B cell (primary cell): Measurements from ENCODE around the gene EEF1AKMT4.

ENCODE experiments used
- CTCF ChIP-seq: fragments of 200-600 bp; IDR thresholded peaks from one replicate; pipeline ENCODE4 v1.8.0; 2022; ENCODE audit warnings: antibody characterized with exemption, mild to moderate bottlenecking
- EZH2 ChIP-seq: IDR thresholded peaks from 2 replicates; pipeline ENCODE4 v1.6.1; 2012; ENCODE audit warnings: borderline replicate concordance, low read depth, mild to moderate bottlenecking, moderate library complexity, low read length; ENCODE audit not compliant: insufficient read depth, poor library complexity, severe bottlenecking

- TF ChIP-seq CTCF (peak; percentile 10), EZH2 (no peak)
Observed at GRCh38 chr3:184241447-184242296, 7.8 kb upstream of the EEF1AKMT4 start.
